Stimulated activated CD4-positive, alpha-beta T cell treated with anti-CD3 and anti-CD28 coated beads, Interleukin-15, amount 100 ng/mL, for 24 hours (primary cell): ENCODE results near the gene YAF2.
"Not testable (repeated sequence)": the region's sequence is repeated elsewhere in the genome, so short reads cannot be mapped to it uniquely, and the experiment has no call there.

Experiments used
- DNase-seq: peaks from one replicate; pipeline ENCODE4 v3.0.0-alpha.2; 2020

YAF2 gene

GRCh38 chr12:42252645-42253044 lies 14.6 kb upstream of the YAF2 start:
- DNase-seq = not testable (repeated sequence)

- DNase-seq = not testable (repeated sequence)
Measured at GRCh38 chr12:42249033-42249432, 11.0 kb upstream of the YAF2 start.

GRCh38 chr12:42240131-42240750 lies 2.2 kb upstream of the YAF2 start:
- DNase-seq = no peak

- no peak for DNase-seq
Measured at GRCh38 chr12:42237853-42238239, 202 bp downstream of the YAF2 start.

- DNase-seq = peak; percentile 78
Measured at GRCh38 chr12:42237052-42237852, 796 bp downstream of the YAF2 start.

GRCh38 chr12:42236017-42236416 lies 2.0 kb downstream of the YAF2 start:
- no peak for DNase-seq

- no peak for DNase-seq
Measured at GRCh38 chr12:42235426-42235825, 2.6 kb downstream of the YAF2 start.

- DNase-seq = no peak
Measured at GRCh38 chr12:42234970-42235369, 3.1 kb downstream of the YAF2 start.

GRCh38 chr12:42227525-42227924 lies 10.5 kb downstream of the YAF2 start:
- DNase-seq = not testable (repeated sequence)

GRCh38 chr12:42224501-42224900 lies 13.5 kb downstream of the YAF2 start:
- not testable (repeated sequence) for DNase-seq

- DNase-seq = no peak
Measured at GRCh38 chr12:42222724-42223123, 15.3 kb downstream of the YAF2 start.

- DNase-seq = no peak
Measured at GRCh38 chr12:42221726-42222125, 16.3 kb downstream of the YAF2 start.

GRCh38 chr12:42217656-42218055 lies 20.4 kb downstream of the YAF2 start:
- DNase-seq = no peak

- no peak for DNase-seq
Measured at GRCh38 chr12:42216737-42217136, 21.3 kb downstream of the YAF2 start.

- DNase-seq = not testable (repeated sequence)
Measured at GRCh38 chr12:42215759-42216158, 22.3 kb downstream of the YAF2 start.

GRCh38 chr12:42213954-42214426 lies 24.1 kb downstream of the YAF2 start:
- DNase-seq = no peak

- no peak for DNase-seq
Measured at GRCh38 chr12:42213023-42213422, 25.0 kb downstream of the YAF2 start.

- DNase-seq = no peak
Measured at GRCh38 chr12:42208574-42208973, 29.5 kb downstream of the YAF2 start.

- no peak for DNase-seq
Measured at GRCh38 chr12:42204819-42205218, 33.2 kb downstream of the YAF2 start.

GRCh38 chr12:42204362-42204761 lies 33.7 kb downstream of the YAF2 start:
- DNase-seq = no peak

GRCh38 chr12:42201063-42201462 lies 37.0 kb downstream of the YAF2 start:
- DNase-seq = no peak

- no peak for DNase-seq
Measured at GRCh38 chr12:42199007-42199406, 39.0 kb downstream of the YAF2 start.

GRCh38 chr12:42196723-42197603 lies 41.1 kb downstream of the YAF2 start:
- DNase-seq = no peak
